NT2/D1 (cell line): ENCODE data around the gene SH3RF2.

Experiments used
- SUZ12 ChIP-seq: IDR thresholded peaks from 2 replicates; pipeline ENCODE4 v1.6.1; 2011; ENCODE audit not compliant: insufficient read length, insufficient read depth; ENCODE audit errors: extremely low read depth
- YY1 ChIP-seq: IDR thresholded peaks from 2 replicates; pipeline ENCODE4 v1.6.1; 2011; ENCODE audit not compliant: insufficient read length, insufficient read depth
- ZNF274 ChIP-seq: IDR thresholded peaks from 2 replicates; pipeline ENCODE4 v1.6.1; 2011; ENCODE audit warnings: mild to moderate bottlenecking, low read depth, low read length

DNA sequence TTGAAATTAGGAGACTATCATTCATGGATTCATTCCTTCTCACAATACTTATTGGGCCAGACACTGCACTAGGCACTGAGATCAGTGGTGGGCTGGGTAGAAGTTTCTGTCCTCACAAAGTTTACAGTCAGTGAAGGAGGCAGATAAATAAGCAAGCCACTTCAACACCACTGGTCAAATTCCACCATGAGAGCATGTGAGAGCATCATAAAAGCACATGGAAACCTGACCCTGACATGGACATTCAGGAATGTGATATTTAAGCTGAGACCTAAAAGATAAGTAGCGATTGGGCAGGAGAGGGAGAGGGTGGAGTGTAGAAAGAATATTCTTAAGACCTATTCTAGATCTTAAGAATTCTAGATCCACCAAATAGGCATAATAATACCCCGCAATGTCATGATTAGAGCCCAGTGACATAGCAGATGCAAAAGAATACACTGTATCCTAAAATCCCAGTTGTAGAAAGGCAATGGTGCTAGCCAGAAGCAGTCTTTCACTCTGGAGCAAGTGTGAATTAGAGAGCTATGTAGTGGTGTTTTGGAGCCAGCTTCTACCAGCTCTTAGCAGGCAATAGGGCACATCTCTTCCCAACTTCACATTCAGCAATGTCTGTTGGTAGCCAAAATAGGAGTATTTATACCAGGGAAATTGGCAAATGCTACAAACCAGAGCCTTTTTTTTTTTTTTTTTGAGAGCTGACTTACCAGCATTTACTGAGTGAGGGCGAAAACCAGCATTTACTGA lies 46.4 kb downstream of the SH3RF2 start:
- no peak for TF ChIP-seq YY1
- TF ChIP-seq SUZ12: no peak
- TF ChIP-seq ZNF274: no peak
